ENCODE data around the gene TPD52L2.
"Not testable (repeated sequence)": the region's sequence is repeated elsewhere in the genome, so short reads cannot be mapped to it uniquely, and the experiment has no call there.

TPD52L2 gene

GRCh38 chr20:63897978-63898561 lies 33.0 kb downstream of the TPD52L2 start:
- DNase-seq: no peak

GRCh38 chr20:63898882-63899558 lies 34.0 kb downstream of the TPD52L2 start:
- no peak for DNase-seq

GRCh38 chr20:63900413-63900812 lies 35.3 kb downstream of the TPD52L2 start:
- DNase-seq: no peak

GRCh38 chr20:63903796-63904561 lies 38.9 kb downstream of the TPD52L2 start:
- no peak for DNase-seq

DNA sequence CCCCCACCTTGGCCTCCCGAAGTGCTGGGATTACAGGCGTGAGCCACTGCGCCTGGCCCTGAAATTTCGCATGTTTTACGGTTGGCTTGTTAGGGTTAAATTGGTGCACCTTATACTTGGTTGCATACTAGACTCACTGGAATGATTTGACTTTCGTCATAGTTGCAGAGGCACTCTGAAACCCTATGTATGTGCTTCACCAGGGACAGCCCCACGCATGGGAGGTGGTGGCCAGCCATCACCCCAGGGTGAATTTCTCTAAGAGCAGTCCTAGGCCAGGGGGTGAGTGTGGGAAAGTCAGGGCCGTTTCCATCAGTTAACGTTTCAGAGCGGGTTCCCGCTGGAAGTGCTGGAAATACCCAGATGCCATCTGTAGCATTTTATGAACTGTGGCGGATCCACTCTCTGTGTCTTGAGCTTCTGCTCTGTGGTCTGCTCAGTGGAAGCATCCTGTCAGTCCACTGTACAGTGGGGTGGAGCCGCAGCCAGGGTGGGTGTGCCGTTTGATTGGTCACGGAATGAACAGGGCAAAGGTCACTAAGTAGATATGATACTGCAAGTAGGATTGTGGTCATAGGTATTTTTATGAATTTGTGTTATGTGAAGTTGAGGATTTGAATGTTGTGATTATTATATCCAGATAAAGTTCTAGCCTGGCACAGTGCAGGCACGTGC lies 43.1 kb downstream of the TPD52L2 start:
- DNase-seq: no peak

DNA sequence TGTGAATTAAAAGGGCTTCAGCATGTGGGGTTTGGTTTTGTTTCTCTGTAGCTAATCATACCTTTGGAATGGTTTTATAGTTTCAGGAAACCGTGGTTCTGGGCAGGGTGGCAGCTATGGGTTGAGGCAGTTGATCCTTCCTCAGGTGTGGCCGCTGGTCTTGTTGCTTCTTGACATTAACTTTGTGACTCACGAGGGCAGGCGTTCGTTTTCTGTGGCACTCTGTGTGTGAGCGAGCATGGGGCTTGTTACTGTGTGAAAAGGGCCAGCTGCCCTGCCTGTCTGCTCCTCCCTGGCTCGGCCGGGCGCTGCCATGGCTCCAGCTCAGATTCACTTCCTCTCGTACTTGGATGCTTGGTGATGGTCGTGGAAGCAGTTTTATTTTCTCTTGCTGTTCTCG lies 46.1 kb downstream of the TPD52L2 start:
- DNase-seq: peak; percentile 14

- DNase-seq: no peak
Measured at GRCh38 chr20:63913768-63914167, 48.7 kb downstream of the TPD52L2 start.

- DNase-seq: no peak
Measured at GRCh38 chr20:63915471-63915870, 50.4 kb downstream of the TPD52L2 start.

DNA sequence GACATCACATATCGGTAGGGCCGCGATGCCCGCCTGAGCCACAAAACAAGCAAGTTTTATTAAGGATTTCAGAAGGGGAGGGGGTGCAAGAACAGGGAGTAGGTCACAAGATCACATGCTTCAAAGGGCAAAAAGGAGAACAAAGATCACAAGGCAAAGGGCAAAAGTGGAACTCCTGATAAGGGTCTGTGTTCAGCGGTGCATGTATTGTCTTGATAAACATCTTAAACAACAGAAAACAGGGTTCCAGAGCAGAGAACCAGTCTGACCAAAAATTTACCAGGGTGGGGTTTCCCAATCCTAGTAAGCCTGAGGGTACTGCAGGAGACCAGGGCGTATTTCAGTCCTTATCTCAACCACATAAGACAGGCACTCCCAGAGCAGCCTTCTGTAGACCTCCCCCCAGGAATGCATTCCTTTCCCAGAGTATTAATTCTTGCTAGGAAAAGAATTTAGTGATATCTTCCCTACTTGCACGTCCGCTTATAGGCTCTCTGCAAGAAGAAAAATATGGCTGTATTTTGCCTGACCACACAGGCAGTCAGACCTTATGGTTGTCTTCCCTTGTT lies 51.4 kb downstream of the TPD52L2 start:
- not testable (repeated sequence) for DNase-seq

DNA sequence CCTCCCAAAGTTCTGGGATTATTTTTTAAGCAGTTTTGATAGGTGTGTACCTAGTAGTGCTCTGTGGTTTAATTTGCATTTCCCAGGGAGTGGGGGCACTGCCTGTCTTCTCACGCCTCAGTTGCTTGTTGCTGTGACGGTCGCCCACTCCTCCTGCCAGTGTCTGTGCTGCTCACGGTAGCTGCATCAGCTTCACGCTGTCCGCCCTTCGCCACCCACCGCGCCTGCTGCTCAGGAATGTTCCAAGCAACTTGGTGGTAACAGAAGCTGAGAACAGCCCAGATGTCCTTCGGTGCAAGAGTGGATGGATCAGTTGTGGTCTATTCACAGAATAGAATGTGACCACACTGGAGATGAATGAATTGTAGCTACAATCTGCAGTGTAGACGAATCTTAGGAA lies 52.7 kb downstream of the TPD52L2 start:
- no peak for DNase-seq

- DNase-seq: no peak
Measured at GRCh38 chr20:63919130-63919529, 54.1 kb downstream of the TPD52L2 start.

DNA sequence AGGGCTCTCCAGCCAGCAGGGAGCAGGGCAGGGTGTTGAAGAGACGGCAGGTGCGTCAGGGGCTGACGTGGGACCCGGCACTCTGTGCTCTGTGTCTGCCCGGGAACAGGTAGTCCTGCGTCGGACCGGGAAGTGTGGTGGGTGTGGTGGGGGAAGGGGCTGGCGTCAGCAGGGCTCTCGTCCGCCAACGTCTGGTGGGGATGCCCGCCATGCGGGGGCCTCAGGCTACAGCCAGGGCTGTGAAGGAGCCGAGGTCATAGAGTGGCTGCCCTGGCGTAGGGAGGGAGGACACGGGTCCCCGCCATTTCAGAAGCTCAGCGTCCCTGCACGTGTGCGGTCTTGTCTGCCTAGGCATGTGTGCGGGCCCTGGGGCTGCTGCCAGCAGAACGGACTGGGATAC lies 55.2 kb downstream of the TPD52L2 start:
- no peak for DNase-seq

GRCh38 chr20:63923651-63924050 lies 58.6 kb downstream of the TPD52L2 start:
- DNase-seq: no peak

GRCh38 chr20:63924241-63924640 lies 59.2 kb downstream of the TPD52L2 start:
- no peak for DNase-seq

DNA sequence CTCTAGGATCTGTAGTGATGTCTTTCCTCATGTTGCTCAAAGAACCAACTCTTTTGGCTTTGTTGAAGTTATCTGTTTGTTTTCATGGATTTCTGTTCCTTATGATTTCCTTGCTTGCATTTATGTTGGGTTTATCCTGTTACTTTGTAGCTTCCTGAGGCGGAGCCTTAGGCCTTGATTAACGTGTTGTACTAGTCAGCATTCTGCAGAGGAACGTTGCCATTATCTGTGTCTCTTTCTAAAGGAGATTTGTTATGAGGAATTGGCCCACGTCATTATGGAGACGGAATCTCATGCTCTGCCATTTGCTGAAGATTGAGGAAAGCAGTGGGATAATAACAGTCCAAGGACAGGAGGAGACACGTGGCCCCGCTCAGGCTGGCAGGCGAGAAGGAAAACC lies 61.2 kb downstream of the TPD52L2 start:
- no peak for DNase-seq

- no peak for DNase-seq
Measured at GRCh38 chr20:63929071-63929470, 64.0 kb downstream of the TPD52L2 start.

- not testable (repeated sequence) for DNase-seq
Measured at GRCh38 chr20:63929473-63929883, 64.4 kb downstream of the TPD52L2 start.

DNA sequence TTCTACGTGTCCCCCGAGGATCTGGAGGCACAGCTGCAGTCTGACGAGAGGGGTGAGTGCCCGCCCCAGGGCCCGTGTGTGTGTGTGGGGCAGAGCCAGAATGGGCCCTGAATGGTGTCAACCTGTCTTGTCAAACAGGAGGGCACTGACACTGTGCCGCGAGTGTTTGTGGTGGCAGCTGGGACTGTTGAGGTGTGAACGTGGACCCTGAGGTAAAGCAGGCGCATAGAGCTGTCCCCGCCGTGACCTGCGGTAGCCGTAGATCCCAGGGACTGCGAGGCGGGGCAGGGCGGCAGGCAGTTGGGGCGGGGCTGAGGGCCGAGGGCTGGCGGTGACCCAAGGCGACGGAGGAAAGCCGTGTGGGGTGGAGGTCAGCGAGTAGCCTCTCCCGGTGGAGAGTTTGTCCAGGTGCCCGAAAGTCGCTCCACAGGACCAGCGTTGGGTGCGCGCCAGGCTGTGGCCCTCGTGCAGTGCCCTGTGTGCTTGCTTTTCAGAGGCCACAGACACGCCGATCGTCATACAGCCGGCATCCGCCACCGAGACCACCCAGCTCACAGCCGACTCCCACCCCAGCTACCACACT lies 66.0 kb downstream of the TPD52L2 start:
- no peak for DNase-seq

DNA sequence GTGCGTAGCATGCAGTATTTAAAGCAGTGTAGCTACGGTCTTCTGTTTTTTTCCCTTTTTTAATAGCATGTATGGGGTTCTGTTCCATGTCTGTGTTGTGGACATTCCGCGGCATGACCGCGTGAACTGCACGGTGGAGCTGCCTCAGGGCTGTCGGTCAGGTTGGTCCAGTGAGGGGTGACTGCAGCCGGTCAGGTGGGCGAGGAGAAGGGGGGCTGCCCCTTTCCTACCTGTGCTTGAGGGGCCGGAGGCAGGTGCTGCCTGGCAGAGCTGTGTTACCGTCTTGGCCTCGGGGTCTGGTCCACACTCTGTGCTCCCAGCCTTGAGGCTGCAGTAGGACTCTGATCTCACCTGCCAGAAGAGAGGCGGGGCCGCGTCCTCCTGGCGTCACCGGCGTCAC lies 66.7 kb downstream of the TPD52L2 start:
- no peak for DNase-seq

DNA sequence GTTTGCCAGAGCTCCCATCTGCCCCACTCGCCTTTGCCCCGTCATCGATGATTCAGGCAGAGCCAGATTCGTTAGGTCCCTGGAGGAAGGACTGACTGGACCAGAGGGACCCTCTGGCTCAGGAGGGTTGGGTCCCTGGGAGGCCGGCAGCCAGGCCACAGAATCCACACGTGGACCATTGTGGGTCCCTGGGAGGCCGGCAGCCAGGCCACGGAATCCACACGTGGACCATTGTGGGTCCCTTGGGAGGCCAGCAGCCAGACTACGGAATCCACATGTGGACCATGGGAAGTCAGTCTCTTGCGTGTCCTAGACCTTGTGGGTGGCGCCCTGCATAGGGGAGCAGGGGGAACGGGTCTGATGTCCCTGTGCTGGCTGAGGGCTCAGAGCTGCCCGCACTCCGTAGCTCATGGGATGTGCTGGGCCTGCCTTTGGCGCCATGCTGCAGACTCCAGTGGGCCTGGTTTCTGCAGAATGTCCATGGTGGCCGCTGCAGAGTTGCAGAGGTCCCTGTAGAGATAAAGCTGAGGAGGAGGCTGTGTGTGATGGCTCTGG lies 67.6 kb downstream of the TPD52L2 start:
- no peak for DNase-seq

GRCh38 chr20:63933646-63934045 lies 68.6 kb downstream of the TPD52L2 start:
- DNase-seq: no peak

GRCh38 chr20:63934271-63935068 lies 69.4 kb downstream of the TPD52L2 start:
- no peak for DNase-seq

All from NCI-H510A treated with DMSO at 0.1 percent for 48 hours (cell line).